ENCODE data around the gene DNAJC16.

The DNAJC16 gene

GRCh38 chr1:15622712-15623373, 96.2 kb downstream of the DNAJC16 start:
- DNase-seq: no peak

- no peak for DNase-seq
Measured at GRCh38 chr1:15623435-15623834, 96.8 kb downstream of the DNAJC16 start.

DNA sequence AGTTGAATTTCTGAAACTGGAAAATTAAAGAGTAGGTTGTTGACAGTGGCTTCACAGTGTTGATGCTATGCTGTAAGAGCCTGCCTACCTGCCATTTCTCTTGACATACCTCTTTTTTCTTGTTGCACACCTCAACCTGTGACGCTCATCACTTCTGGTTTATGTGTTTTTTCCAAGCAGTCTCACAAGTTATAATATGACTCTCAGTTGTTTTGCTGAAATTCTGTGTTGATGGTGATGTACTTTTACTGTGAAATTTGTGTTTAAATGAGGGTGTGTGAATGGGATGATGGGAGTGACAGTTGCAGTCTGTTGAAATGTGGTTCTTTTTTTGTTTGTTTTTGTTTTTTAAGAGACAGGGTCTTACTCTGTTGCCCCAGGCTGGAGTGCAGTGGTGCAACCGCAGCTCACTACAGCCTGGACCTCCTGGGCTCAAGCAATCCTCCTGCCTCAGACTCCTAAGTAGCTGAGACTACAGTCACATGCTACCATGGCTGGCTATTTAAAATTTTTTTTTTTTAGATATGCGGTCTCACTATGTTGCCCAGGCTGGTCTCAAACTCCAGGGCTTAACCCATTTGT, 97.6 kb downstream of the DNAJC16 start:
- no peak for DNase-seq

GRCh38 chr1:15625056-15625917, 98.6 kb downstream of the DNAJC16 start:
- DNase-seq: no peak

Measured in CD4-positive, alpha-beta T cell treated with Interleukin-4 for 4 hours (primary cell).